HEK293T (cell line): ENCODE results near the gene TSNAX.

Source experiments
- CTCF ChIA-PET: fragments of 350-600 bp; formaldehyde crosslinking; extraction: SDS; loops from one replicate; lab custom pipeline; 2021; ENCODE audit warnings: antibody characterized with exemption, inconsistent platforms; lab: Yijun Ruan, JAX
- POLR2A ChIA-PET: fragments of 350-600 bp; formaldehyde crosslinking; extraction: SDS; loops from one replicate; lab custom pipeline; 2020; ENCODE audit warnings: antibody characterized with exemption, inconsistent platforms; lab: Yijun Ruan, JAX
- DNase-seq: peaks from one replicate; pipeline ENCODE4 v3.0.0; 2012; ENCODE audit warnings: mixed read lengths; ENCODE audit errors: extremely low spot score
- ARNT ChIP-seq: fragments of 450-650 bp; IDR thresholded peaks from 2 replicates; pipeline ENCODE4 v1.6.1; 2017; ENCODE audit warnings: mild to moderate bottlenecking
- BHLHE40 ChIP-seq: fragments of 450-650 bp; IDR thresholded peaks from 2 replicates; pipeline ENCODE4 v1.6.1; 2016; ENCODE audit warnings: mild to moderate bottlenecking, moderate library complexity, borderline replicate concordance
- CTBP1 ChIP-seq: fragments of 450-650 bp; IDR thresholded peaks from 2 replicates; pipeline ENCODE4 v1.6.1; 2016; ENCODE audit warnings: borderline replicate concordance
- ELF4 ChIP-seq: fragments of 450-650 bp; IDR thresholded peaks from 2 replicates; pipeline ENCODE4 v1.6.1; 2017; ENCODE audit warnings: antibody characterized with exemption
- FOXA1 ChIP-seq: fragments of 450-650 bp; IDR thresholded peaks from 2 replicates; pipeline ENCODE4 v1.6.1; 2016; ENCODE audit warnings: mild to moderate bottlenecking
- FOXK2 ChIP-seq: fragments of 450-650 bp; IDR thresholded peaks from 2 replicates; pipeline ENCODE4 v1.6.1; 2016; ENCODE audit warnings: mild to moderate bottlenecking
- FOXM1 ChIP-seq: fragments of 450-650 bp; IDR thresholded peaks from 2 replicates; pipeline ENCODE4 v1.6.1; 2017; ENCODE audit warnings: mild to moderate bottlenecking, borderline replicate concordance
- HDGF ChIP-seq: fragments of 450-650 bp; IDR thresholded peaks from 2 replicates; pipeline ENCODE4 v1.6.1; 2017; ENCODE audit warnings: antibody characterized with exemption, borderline replicate concordance
- L3MBTL2 ChIP-seq: fragments of 450-650 bp; conservative IDR thresholded peaks from 2 replicates; pipeline ENCODE4 v1.6.1; 2016; ENCODE audit warnings: mild to moderate bottlenecking
- LEF1 ChIP-seq: fragments of 450-650 bp; IDR thresholded peaks from 2 replicates; pipeline ENCODE4 v1.6.1; 2017; ENCODE audit warnings: mild to moderate bottlenecking, borderline replicate concordance
- NFRKB ChIP-seq: fragments of 450-650 bp; IDR thresholded peaks from 2 replicates; pipeline ENCODE4 v1.6.1; 2016; ENCODE audit warnings: mild to moderate bottlenecking, moderate library complexity
- SP1 ChIP-seq: fragments of 450-650 bp; IDR thresholded peaks from 2 replicates; pipeline ENCODE4 v1.6.1; 2017
- SUZ12 ChIP-seq: fragments of 450-650 bp; IDR thresholded peaks from 2 replicates; pipeline ENCODE4 v1.6.1; 2016; ENCODE audit warnings: mild to moderate bottlenecking
- TARDBP ChIP-seq: fragments of 450-650 bp; IDR thresholded peaks from 2 replicates; pipeline ENCODE4 v1.6.1; 2016
- ZNF384 ChIP-seq: fragments of 450-650 bp; IDR thresholded peaks from 2 replicates; pipeline ENCODE4 v1.6.1; 2016
- TF ChIP-seq, protein P1 (sequence below): fragments of 450-650 bp; IDR thresholded peaks from 2 replicates; pipeline ENCODE4 v1.6.1; 2016

TSNAX gene

DNA sequence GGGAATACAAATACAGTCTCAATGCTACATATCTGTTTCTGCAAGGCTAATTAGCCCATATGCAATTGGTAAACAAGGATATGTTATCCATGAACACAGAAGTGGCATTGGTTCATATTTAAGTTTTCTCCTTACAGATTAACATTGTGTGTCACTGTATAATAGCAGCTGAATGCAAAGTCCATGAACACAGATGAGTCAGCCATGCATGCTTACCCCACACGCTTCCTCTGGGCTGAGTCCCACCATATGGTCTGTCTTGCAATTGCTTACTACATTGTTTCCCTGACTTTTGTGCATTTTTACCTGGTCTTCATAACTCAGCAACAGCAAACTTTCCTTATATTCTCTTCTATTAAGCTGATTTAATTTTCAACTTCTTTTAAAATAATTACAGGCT lies 41.5 kb upstream of the TSNAX start:
- CTCF ChIA-PET, result no interaction called here
- POLR2A ChIA-PET, result no interaction called here
- DNase-seq, result no peak
- no peak for TF ChIP-seq FOXM1
- no peak for TF ChIP-seq L3MBTL2
- no peak for TF ChIP-seq SUZ12
- TF ChIP-seq, protein P1, sequence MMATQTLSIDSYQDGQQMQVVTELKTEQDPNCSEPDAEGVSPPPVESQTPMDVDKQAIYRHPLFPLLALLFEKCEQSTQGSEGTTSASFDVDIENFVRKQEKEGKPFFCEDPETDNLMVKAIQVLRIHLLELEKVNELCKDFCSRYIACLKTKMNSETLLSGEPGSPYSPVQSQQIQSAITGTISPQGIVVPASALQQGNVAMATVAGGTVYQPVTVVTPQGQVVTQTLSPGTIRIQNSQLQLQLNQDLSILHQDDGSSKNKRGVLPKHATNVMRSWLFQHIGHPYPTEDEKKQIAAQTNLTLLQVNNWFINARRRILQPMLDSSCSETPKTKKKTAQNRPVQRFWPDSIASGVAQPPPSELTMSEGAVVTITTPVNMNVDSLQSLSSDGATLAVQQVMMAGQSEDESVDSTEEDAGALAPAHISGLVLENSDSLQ, result no peak
- no peak for TF ChIP-seq NFRKB
- no peak for TF ChIP-seq SP1
- TF ChIP-seq ELF4, result no peak
- no peak for TF ChIP-seq TARDBP
- TF ChIP-seq HDGF, result no peak
- TF ChIP-seq FOXA1, result no peak
- no peak for TF ChIP-seq LEF1
- TF ChIP-seq ZNF384, result no peak
- TF ChIP-seq FOXK2, result no peak
- TF ChIP-seq BHLHE40, result no peak
- no peak for TF ChIP-seq CTBP1
- no peak for TF ChIP-seq ARNT

DNA sequence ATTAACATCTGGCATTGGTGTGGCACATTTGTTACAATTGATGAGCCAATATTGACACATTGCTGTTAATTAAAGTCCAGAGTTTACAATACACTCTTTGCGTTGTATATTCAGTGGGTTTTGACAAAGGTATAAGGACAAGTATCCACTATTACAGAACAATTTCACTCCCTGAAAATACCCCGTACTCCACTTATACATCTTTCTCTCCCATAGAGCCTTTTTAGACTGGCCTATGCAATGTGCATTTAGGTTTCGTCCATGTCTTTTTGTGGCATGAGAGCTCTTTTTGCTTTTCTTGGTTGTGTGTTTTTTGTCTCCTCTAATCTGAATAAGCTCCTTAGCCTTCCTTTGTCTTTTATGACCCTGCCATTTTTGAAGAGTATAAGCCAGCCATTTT lies 40.6 kb upstream of the TSNAX start:
- no peak for DNase-seq
- ChIA-PET POLR2A (no interaction called here), CTCF (no interaction called here)
- TF ChIP-seq CTBP1 (no peak), SUZ12 (no peak), SP1 (no peak), FOXA1 (no peak), LEF1 (no peak), HDGF (no peak), ELF4 (no peak)
- TF ChIP-seq, protein P1, result no peak

DNA sequence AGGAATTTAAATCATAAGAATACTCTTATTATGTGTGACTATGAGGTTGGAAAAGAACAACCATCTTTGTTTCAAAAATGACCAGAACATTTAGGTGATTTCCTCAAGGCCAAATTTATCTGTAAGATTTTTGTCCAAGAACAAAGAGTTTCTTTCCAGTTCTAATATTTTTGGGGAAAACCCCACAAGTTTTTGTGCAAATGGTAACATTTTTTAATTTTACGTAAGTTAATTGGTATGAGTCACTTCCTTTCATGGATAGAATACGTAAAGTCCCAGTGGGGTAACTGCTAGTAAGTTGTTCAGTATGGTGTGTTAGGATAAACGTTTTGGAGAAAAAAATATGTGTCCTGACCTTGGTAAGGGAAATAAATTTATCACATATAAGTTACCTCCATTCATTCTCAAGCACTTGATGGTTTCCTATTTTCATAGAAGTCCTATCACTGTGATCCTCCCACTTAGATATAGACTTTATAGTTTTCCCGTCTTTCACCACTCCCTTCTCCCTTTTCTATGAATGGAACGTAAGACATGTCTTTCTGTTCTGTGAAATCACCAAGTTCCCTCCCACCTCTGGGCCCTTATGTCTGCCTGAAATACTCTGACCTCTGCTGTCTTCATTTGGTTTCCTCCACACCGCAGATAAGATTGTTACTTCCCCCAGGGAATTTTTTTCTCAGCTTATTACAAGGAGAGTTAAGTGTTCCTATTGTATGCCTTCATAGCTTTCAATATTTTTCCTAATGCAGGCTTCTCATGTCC lies 34.9 kb upstream of the TSNAX start:
- ChIA-PET POLR2A (no interaction called here), CTCF (no interaction called here)
- TF ChIP-seq ARNT, result no peak
- DNase-seq, result no peak

DNA sequence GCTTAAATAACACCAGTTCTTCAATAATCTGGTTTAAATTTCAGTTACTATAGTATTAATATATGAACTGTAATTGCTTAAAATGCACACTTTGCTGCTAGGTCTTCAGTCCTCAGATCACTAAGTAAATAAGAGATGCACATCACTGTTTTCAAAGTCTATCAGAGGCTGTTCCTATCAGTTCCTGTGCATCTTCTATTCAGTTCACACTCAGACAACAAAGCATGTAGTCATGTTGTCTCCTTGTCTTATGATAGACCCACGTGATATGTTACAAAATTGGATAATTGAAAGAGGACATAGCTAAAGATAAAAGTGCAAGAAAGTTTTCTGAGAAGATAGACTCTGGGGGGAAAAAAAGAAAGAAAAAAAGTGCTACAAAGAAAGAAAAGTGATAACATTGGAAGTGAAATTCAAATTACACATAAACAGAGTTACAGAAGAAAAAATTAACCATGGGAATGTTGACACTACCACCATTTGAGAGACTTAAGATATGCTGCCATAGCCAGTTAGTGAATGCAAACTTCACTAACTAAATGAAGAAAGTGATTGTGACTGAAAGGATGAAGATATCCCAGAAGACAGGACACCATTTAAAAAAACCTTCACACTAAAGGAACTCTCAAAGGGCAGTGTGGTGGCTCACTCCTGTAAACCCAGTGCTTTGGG lies 33.9 kb upstream of the TSNAX start:
- DNase-seq, result no peak
- CTCF ChIA-PET, result no interaction called here
- POLR2A ChIA-PET, result no interaction called here
- TF ChIP-seq L3MBTL2 (no peak), ARNT (no peak), LEF1 (no peak), ELF4 (no peak)

DNA sequence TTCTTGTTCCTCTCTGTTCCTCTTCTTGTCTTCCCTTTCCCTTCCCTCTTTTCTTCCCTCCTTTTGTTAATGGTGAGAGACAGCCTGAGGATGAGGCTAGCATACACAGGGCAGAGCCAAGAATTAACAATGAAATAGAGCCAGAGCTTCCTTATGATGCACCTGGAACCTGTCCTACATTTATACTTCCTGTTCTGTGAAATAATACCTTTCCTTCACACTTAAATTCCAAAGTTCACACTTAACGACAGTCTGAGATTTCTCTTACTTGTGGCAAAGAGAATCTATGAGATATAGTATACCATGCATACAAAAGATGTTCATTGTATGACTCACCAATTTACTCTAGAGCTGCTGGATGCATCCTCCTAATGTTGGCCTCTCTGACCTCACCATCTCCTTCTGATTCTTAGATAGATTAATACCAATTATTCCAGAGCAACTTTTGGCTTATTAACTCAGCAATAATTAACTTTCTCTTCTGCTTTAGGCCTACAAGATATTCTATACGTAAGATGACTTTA lies 30.8 kb upstream of the TSNAX start:
- TF ChIP-seq SUZ12 (no peak), ZNF384 (no peak), HDGF (no peak), SP1 (no peak), ARNT (no peak), BHLHE40 (no peak), ELF4 (no peak), CTBP1 (no peak)
- TF ChIP-seq, protein P1, result no peak
- POLR2A ChIA-PET, result no interaction called here
- no peak for DNase-seq
- CTCF ChIA-PET, result no interaction called here

DNA sequence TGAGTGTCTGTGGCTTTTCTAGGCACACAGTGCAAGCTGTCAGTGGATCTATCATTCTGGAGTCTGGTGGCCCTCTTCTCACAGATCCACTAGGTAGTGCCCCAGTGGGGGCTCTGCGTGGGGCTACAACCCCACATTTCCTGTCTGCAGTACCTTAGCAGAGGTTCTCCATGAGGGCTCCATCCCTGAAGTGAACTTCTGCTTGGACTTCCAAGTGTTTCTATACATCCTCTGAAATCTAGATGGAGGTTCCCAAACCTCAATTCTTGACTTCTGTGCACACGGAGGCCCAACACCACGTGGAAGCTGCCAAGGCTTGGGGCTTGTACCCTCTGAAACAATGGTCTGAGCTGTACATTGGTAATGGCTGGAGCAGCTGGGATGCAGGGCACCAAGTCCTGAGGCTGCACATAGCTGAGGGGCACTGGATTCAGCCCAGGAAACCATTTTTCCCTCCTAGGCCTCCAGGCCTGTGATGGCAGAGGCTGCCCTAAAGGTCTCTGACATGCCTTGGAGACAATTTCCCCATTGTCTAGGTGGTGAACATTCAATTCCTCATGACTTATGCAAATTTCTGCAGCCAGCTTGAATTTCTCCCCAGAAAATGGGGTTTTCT lies 29.2 kb upstream of the TSNAX start:
- ChIA-PET CTCF (no interaction called here), POLR2A (no interaction called here)
- TF ChIP-seq, protein P1, result no peak
- TF ChIP-seq BHLHE40 (no peak), L3MBTL2 (no peak), CTBP1 (no peak), ELF4 (no peak), FOXM1 (no peak), SUZ12 (no peak), SP1 (no peak), NFRKB (no peak), LEF1 (no peak), TARDBP (no peak), ZNF384 (no peak), HDGF (no peak), FOXK2 (no peak), ARNT (no peak)
- DNase-seq, result no peak
